ENCODE results near the gene ANKS3. TPM values are rescaled to one million over a fixed set of nuclear protein-coding genes. Genes with fewer than 3 reads are reported as not detected.

The ANKS3 gene
- total RNA-seq, 2 donors from 2014 or later = 13.5 to 21.2 TPM

GRCh38 chr16:4646773-4647643 is 87.1 kb downstream of the ANKS3 start:
- ATAC-seq = no peak
- intact Hi-C loops (cut with DNase I, micrococcal nuclease) = no loop called here
- no peak for DNase-seq

Small RNA genes lying within 50 kb of the gene (microRNA-seq; reads per million reads assigned to microRNA genes)
- 0 to 0.53 reads per million in 2 donors for gene MIR6769A

Other genes starting within 250 kb of the ANKS3 start
- gene CDIP1, start 195.5 kb downstream of the ANKS3 start, total RNA-seq = 10 to 100 TPM; 17.1 to 26.8 TPM
- gene C16orf96, start 177.9 kb downstream of the ANKS3 start, total RNA-seq = under 1 TPM in 1 of 2 donors, not detected in 1; 0.11 TPM
- 10 to 100 TPM; 17.1 to 19.6 TPM for gene UBALD1, start 119.4 kb downstream of the ANKS3 start, total RNA-seq
- gene MGRN1, start 109.4 kb downstream of the ANKS3 start, total RNA-seq = 10 to 100 TPM; 71.9 to 84.6 TPM
- 10 to 100 TPM; 43.0 to 43.8 TPM for gene NUDT16L1, start 40.7 kb downstream of the ANKS3 start, total RNA-seq
- gene DNAAF8, start 266 bp upstream of the ANKS3 start, total RNA-seq = under 1 TPM; 0.49 to 0.67 TPM
- gene ZNF500, start 32.9 kb upstream of the ANKS3 start, total RNA-seq = 10 to 100 TPM; 12.4 to 13.7 TPM
- under 1 TPM in 1 of 2 donors, not detected in 1; 0.75 TPM for gene SEPTIN12, start 54.1 kb upstream of the ANKS3 start, total RNA-seq
- gene SMIM22, start 61.1 kb upstream of the ANKS3 start, total RNA-seq = 100 to 1,000 TPM; 448 to 580 TPM
- gene ROGDI, start 68.4 kb upstream of the ANKS3 start, total RNA-seq = 10 to 100 TPM; 21.2 to 26.1 TPM
- gene GLYR1, start 113.0 kb upstream of the ANKS3 start, total RNA-seq = 100 to 1,000 TPM; 106 to 114 TPM
- gene UBN1, start 113.2 kb upstream of the ANKS3 start, total RNA-seq = 10 to 100 TPM; 34.8 to 43.5 TPM
- gene PPL, start 202.9 kb upstream of the ANKS3 start, total RNA-seq = 10 to 100 TPM; 14.7 to 15.6 TPM
- 1 to 10 TPM; 1.4 to 1.8 TPM for gene SEC14L5, start 224.1 kb upstream of the ANKS3 start, total RNA-seq